Heart left ventricle (tissue), 13 donors: Measurements from ENCODE around the gene BMPR1B.

Source experiments
- CTCF ChIP-seq, 12 donors: fragments of 200-600 bp; sonication (generic) in 4 of 12; IDR thresholded peaks; one replicate each; pipeline versions ENCODE4 v1.5.0 to v1.8.0; 2018 to 2022; ENCODE audit warnings: antibody characterized with exemption in 12 of 12, mild to moderate bottlenecking in 5 of 12
- POLR2A ChIP-seq, 2 donors: fragments of 450-650 bp; IDR thresholded peaks; one replicate each; pipeline ENCODE4 v1.6.1; 2017; ENCODE audit warnings: antibody characterized with exemption in 2 of 2, mild to moderate bottlenecking in 2 of 2, moderate library complexity in 2 of 2
- donor health status: ischemic (EF 13 %, LVEDD 7.1; RV severe dilation, severe dysfunction).
- donor health status: DM: no; HTN: yes; CAD: no.
- donor health status: DM: no; HTN: no; CAD: no.
- donor health status: ischemic (EF 25% LVEDD 6.9; RV normal size, moderate dysfunction).
- donor health status: ischemic (EF 25% LVEDD 5.7; RV mildly dilated, moderate dysfunction).
- donor health status: ischemic (EF 35%, LVEDD 5.7; RV mildly dilated, moderate dysfunction).
- donor health status: nonischemic (EF 11% LVEDD 7.7; RV severe dilation, severe dysfunction).
- donor health status: DM: yes; HTN: yes; CAD: no.
- donor health status: PGD.
- donor health status: ischemic (EF 29% LVEDD 5.4; RV normal size, mild dysfunction).
- donor health status: nonischemic (EF 23%, LVEDD 6.1; RV moderate dilation, normal function).

- TF ChIP-seq CTCF (IDR thresholded peaks at IDR 0.05): no peak
- no peak for TF ChIP-seq POLR2A (IDR thresholded peaks at IDR 0.05)
These were observed 330.1 kb downstream of the BMPR1B start for GRCh38 chr4:95087657-95088455.
